ENCODE measurements around the gene TSTD1.

The TSTD1 gene

GRCh38 chr1:161048949-161049722 lies 10.4 kb upstream of the TSTD1 start:
- H3K27me3 ChIP-seq (ENCODE audit: insufficient read depth, low read length, poor library complexity, severe bottlenecking): no peaks in the 10 kb centered on the region
- H3K4me2 ChIP-seq (ENCODE audit: low read depth, low read length, poor library complexity, severe bottlenecking): no peak overlapping the region
- H3K79me2 ChIP-seq (ENCODE audit: insufficient read depth, low read length): peaks cover 9% of the 10 kb centered on the region
- no peaks in the 10 kb centered on the region for H3F3A ChIP-seq (ENCODE audit: low read depth)
- H2AFZ ChIP-seq (ENCODE audit: low read length): no peak overlapping the region
- no peaks in the 10 kb centered on the region for H4K20me1 ChIP-seq (ENCODE audit: insufficient read depth, low read length, poor library complexity, severe bottlenecking)
- TF ChIP-seq EZH2phosphoT487 (IDR thresholded peaks at IDR 0.05; ENCODE audit: borderline replicate concordance) (no peak), CTCF (conservative IDR thresholded peaks at IDR 0.05; ENCODE audit: low read length) (no peak)
- H3K36me3 ChIP-seq (ENCODE audit: insufficient read depth, low read length): peaks cover 50% of the 10 kb centered on the region; the same call in 1 of the 2 replicates
- H3K9ac ChIP-seq (ENCODE audit: low read depth, low read length, poor library complexity, severe bottlenecking): no peak overlapping the region
- H3K4me1 ChIP-seq (ENCODE audit: insufficient read depth, low read length, poor library complexity, severe bottlenecking): peaks cover 12% of the 10 kb centered on the region
- H3K9me2 ChIP-seq (replicated peaks; ENCODE audit: low read depth, low read length): no peaks in the 10 kb centered on the region
- H3K4me3 ChIP-seq (ENCODE audit: low read length, poor library complexity, severe bottlenecking): no peak overlapping the region
- no peaks in the 10 kb centered on the region for H3K9me3 ChIP-seq (ENCODE audit: insufficient read depth, low read depth, low read length)

GRCh38 chr1:161047436-161048420 lies 9.0 kb upstream of the TSTD1 start:
- TF ChIP-seq CTCF (conservative IDR thresholded peaks at IDR 0.05; ENCODE audit: low read length) (no peak), EZH2phosphoT487 (IDR thresholded peaks at IDR 0.05; ENCODE audit: borderline replicate concordance) (no peak)
- H2AFZ ChIP-seq (ENCODE audit: low read length): no peak overlapping the region
- peaks cover 23% of the 10 kb centered on the region for H3K79me2 ChIP-seq (ENCODE audit: insufficient read depth, low read length)
- H3F3A ChIP-seq (ENCODE audit: low read depth): no peaks in the 10 kb centered on the region
- H3K9me2 ChIP-seq (replicated peaks; ENCODE audit: low read depth, low read length): no peaks in the 10 kb centered on the region
- no peak overlapping the region for H3K9ac ChIP-seq (ENCODE audit: low read depth, low read length, poor library complexity, severe bottlenecking)
- H3K27me3 ChIP-seq (ENCODE audit: insufficient read depth, low read length, poor library complexity, severe bottlenecking): no peaks in the 10 kb centered on the region
- no peak overlapping the region for H3K4me2 ChIP-seq (ENCODE audit: low read depth, low read length, poor library complexity, severe bottlenecking)
- H3K4me1 ChIP-seq (ENCODE audit: insufficient read depth, low read length, poor library complexity, severe bottlenecking): peaks cover 19% of the 10 kb centered on the region
- H3K9me3 ChIP-seq (ENCODE audit: insufficient read depth, low read depth, low read length): no peaks in the 10 kb centered on the region
- H4K20me1 ChIP-seq (ENCODE audit: insufficient read depth, low read length, poor library complexity, severe bottlenecking): no peaks in the 10 kb centered on the region
- H3K36me3 ChIP-seq (ENCODE audit: insufficient read depth, low read length): peaks cover 38% of the 10 kb centered on the region; the same call in 1 of the 2 replicates
- no peak overlapping the region for H3K4me3 ChIP-seq (ENCODE audit: low read length, poor library complexity, severe bottlenecking)

- Histone ChIP-seq H3K4me2 (ENCODE audit: low read depth, low read length, poor library complexity, severe bottlenecking) (peak overlapping the region; percentile 88), H3K27me3 (ENCODE audit: insufficient read depth, low read length, poor library complexity, severe bottlenecking) (no peaks in the 10 kb centered on the region), H3K4me1 (ENCODE audit: insufficient read depth, low read length, poor library complexity, severe bottlenecking) (peaks cover 22% of the 10 kb centered on the region), H2AFZ (ENCODE audit: low read length) (no peak overlapping the region), H3K4me3 (ENCODE audit: low read length, poor library complexity, severe bottlenecking) (peak overlapping the region; percentile 91), H4K20me1 (ENCODE audit: insufficient read depth, low read length, poor library complexity, severe bottlenecking) (no peaks in the 10 kb centered on the region), H3K9me2 (replicated peaks; ENCODE audit: low read depth, low read length) (no peaks in the 10 kb centered on the region), H3K79me2 (ENCODE audit: insufficient read depth, low read length) (peaks cover 34% of the 10 kb centered on the region), H3F3A (ENCODE audit: low read depth) (no peaks in the 10 kb centered on the region), H3K36me3 (ENCODE audit: insufficient read depth, low read length) (peaks cover 38% of the 10 kb centered on the region; the same call in 1 of the 2 replicates), H3K9me3 (ENCODE audit: insufficient read depth, low read depth, low read length) (no peaks in the 10 kb centered on the region), H3K9ac (ENCODE audit: low read depth, low read length, poor library complexity, severe bottlenecking) (peak overlapping the region; percentile 91)
- TF ChIP-seq CTCF (conservative IDR thresholded peaks at IDR 0.05; ENCODE audit: low read length): no peak
- TF ChIP-seq EZH2phosphoT487 (IDR thresholded peaks at IDR 0.05; ENCODE audit: borderline replicate concordance): no peak
Observed at GRCh38 chr1:161046605-161047228, 8.0 kb upstream of the TSTD1 start.
